HepG2 (cell line): ENCODE data around the gene TXNRD2.

Experiments used
- ADNP ChIP-seq: sonication (generic); formaldehyde crosslinking; IDR thresholded peaks from 2 replicates; pipeline ENCODE4 v1.4.0; 2020; ENCODE audit warnings: missing genetic modification reagents
- RFX5 ChIP-seq: IDR thresholded peaks from 2 replicates; pipeline ENCODE4 v1.6.1; 2011; ENCODE audit warnings: low read depth, low read length, improper control_type of control experiment
- ZNF207 ChIP-seq: fragments of 450-650 bp; IDR thresholded peaks from 2 replicates; pipeline ENCODE4 v1.6.1; 2016; ENCODE audit warnings: antibody characterized with exemption, borderline replicate concordance

DNA sequence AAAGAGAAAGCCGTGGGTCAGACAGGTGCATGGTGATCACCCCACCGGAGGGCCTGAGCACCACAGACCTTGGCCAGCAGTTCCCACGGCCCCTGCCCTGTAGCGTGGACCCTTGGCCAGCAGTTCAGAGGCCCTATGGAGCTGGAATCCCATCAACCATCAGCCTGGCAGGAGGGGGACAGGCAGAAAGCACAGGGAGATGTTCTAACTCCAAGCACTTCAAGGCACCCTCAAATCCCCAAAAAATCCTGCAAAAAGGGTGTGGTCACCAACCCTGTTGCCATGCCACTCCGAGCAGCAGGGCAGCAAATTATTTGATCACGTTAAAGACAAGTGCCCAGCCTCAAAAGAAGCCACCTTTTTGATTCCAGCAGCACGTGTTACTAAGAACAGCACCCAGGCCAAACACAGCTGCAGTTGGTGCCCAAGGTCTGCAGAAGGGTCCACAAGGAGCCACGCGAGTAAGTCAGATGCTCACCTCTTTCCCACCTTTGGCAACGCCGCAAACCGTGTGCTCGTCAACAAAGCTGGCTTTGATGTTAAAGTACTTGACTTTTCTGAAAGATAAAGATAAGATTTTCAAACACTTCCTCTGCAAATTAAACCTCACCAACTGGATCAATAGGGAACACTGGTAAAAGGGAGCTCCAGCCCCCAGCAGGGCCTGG lies 26.2 kb downstream of the TXNRD2 start:
- TF ChIP-seq RFX5 (no peak), ADNP (CRISPR knock-in tag) (no peak), ZNF207 (no peak)
